CD8-positive, alpha-beta memory T cell (primary cell): Measurements from ENCODE around the gene DAZ1. TPM values are rescaled to one million over a fixed set of nuclear protein-coding genes. Genes with fewer than 3 reads are reported as not detected.
"Not testable (repeated sequence)": the region's sequence is repeated elsewhere in the genome, so short reads cannot be mapped to it uniquely, and the experiment has no call there.

ENCODE experiments used
- CTCF ChIA-PET: fragments of 350-600 bp; sonication (Branson Sonifier 250); formaldehyde crosslinking; loops from one replicate; lab custom pipeline; 2021; ENCODE audit warnings: antibody characterized with exemption; lab: Charles Lee
- POLR2A ChIA-PET: fragments of 350-600 bp; sonication (Branson Sonifier 250); formaldehyde crosslinking; loops from one replicate; lab custom pipeline; 2021; ENCODE audit warnings: antibody characterized with exemption; lab: Charles Lee
- DNase-seq, 5 donors: peaks; one replicate each; pipeline versions ENCODE4 v3.0.0 to v3.0.0-alpha.2; 2020 to 2022; ENCODE audit warnings: mixed read lengths in 1 of 5
- H3K27ac ChIP-seq: one replicate; pipeline ENCODE4 v1.7.0; 2013; ENCODE audit warnings: low read depth, mild to moderate bottlenecking, low read length, moderate library complexity
- H3K27me3 ChIP-seq: 2 replicates; pipeline ENCODE4 v1.7.0; 2013; ENCODE audit warnings: low read length, mild to moderate bottlenecking; ENCODE audit not compliant: insufficient read depth, poor library complexity, severe bottlenecking
- H3K36me3 ChIP-seq: 2 replicates; pipeline ENCODE4 v1.7.0; 2013; ENCODE audit warnings: mild to moderate bottlenecking, low read length, moderate library complexity; ENCODE audit not compliant: insufficient read depth
- H3K4me1 ChIP-seq: 2 replicates; pipeline ENCODE4 v1.7.0; 2013; ENCODE audit warnings: mild to moderate bottlenecking, low read length, moderate library complexity; ENCODE audit not compliant: insufficient read depth
- H3K4me3 ChIP-seq: 2 replicates; pipeline ENCODE4 v1.7.0; 2013; ENCODE audit warnings: mild to moderate bottlenecking, low read length
- H3K9me3 ChIP-seq: 2 replicates; pipeline ENCODE4 v1.7.0; 2013; ENCODE audit warnings: mild to moderate bottlenecking, low read length
- H3K27ac Mint-ChIP-seq, 8 donors: one replicate each; pipeline ENCODE4 v1.8.0; 2020 to 2021; ENCODE audit warnings: mixed read lengths in 8 of 8, mild to moderate bottlenecking in 6 of 8, inconsistent platforms in 3 of 8, moderate library complexity in 3 of 8
- H3K27me3 Mint-ChIP-seq, 2 donors: one replicate each; pipeline ENCODE4 v1.8.0; 2020 to 2021; ENCODE audit warnings: mixed read lengths in 2 of 2, mild to moderate bottlenecking in 1 of 2, moderate library complexity in 1 of 2
- H3K36me3 Mint-ChIP-seq, 3 donors: one replicate each; pipeline ENCODE4 v1.8.0; 2020 to 2021; ENCODE audit warnings: mixed read lengths in 3 of 3, inconsistent platforms in 1 of 3, mild to moderate bottlenecking in 1 of 3
- H3K4me1 Mint-ChIP-seq, 3 donors: one replicate each; pipeline ENCODE4 v1.8.0; 2020 to 2021; ENCODE audit warnings: mixed read lengths in 3 of 3, inconsistent platforms in 1 of 3, mild to moderate bottlenecking in 1 of 3
- H3K4me3 Mint-ChIP-seq, 7 donors: one replicate each; pipeline ENCODE4 v1.8.0; 2020 to 2021; ENCODE audit warnings: mixed read lengths in 7 of 7, mild to moderate bottlenecking in 6 of 7, moderate library complexity in 4 of 7, inconsistent platforms in 2 of 7
- H3K9me3 Mint-ChIP-seq, 5 donors: one replicate each; pipeline ENCODE4 v1.8.0; 2020 to 2022; ENCODE audit warnings: mixed read lengths in 5 of 5, mild to moderate bottlenecking in 3 of 5, moderate library complexity in 2 of 5, inconsistent platforms in 1 of 5
- polyA plus RNA-seq: library from polyadenylated mRNA; unstranded; fragments of 300-500 nt; fragmentation: Illumina TruSeq; gene quantifications from one replicate; pipeline ENCODE4 v1.2.3, GENCODE V29; 2021
- total RNA-seq, 2 experiments: library from RNA; stranded (reverse); gene quantifications; one replicate each; pipeline ENCODE4 v1.2.3, GENCODE V29; 2021

DAZ1 gene
- not detected for total RNA-seq
- polyA plus RNA-seq, result not detected

DNA sequence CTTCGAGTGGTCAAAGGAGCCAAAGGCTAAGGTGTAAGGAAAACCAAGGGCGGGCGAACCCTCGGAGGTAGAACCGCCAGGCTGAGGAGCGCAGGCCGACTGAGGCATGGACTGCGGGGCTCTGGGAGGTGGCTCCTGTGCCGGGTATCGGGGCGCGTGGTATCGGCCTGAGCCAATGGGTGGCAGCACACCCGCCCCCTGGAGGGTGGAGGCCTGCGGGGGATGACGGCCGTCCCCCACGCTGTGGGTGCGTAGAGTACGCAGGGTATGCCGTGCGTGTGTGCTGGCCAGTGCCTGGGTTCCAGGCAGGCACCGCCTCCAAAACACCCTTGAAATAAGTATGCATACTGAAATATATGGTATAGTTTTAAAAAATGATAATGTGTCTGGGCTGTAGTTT lies at the start of gene DAZ1:
TSS of gene DAZ1 (minus strand) at position 101 of the 400 bp plus-strand sequence. CDS start 208 bp downstream, outside the sequence.
- H3K9me3 Mint-ChIP-seq, H3K36me3 ChIP-seq, H3K27me3 ChIP-seq, H3K36me3 Mint-ChIP-seq, H3K27ac Mint-ChIP-seq, H3K4me3 ChIP-seq, H3K9me3 ChIP-seq, DNase-seq, H3K27me3 Mint-ChIP-seq, H3K4me1 Mint-ChIP-seq, CTCF ChIA-PET, H3K27ac ChIP-seq, POLR2A ChIA-PET, H3K4me1 ChIP-seq, H3K4me3 Mint-ChIP-seq: not testable (repeated sequence)

DNA sequence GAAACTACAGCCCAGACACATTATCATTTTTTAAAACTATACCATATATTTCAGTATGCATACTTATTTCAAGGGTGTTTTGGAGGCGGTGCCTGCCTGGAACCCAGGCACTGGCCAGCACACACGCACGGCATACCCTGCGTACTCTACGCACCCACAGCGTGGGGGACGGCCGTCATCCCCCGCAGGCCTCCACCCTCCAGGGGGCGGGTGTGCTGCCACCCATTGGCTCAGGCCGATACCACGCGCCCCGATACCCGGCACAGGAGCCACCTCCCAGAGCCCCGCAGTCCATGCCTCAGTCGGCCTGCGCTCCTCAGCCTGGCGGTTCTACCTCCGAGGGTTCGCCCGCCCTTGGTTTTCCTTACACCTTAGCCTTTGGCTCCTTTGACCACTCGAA lies 20.4 kb upstream of the DAZ1 start, which contains the start of gene DAZ2:
TSS of gene DAZ2 (plus strand) at position 301 of the 400 bp plus-strand sequence. CDS start 208 bp downstream, outside the sequence.
- H3K36me3 Mint-ChIP-seq, H3K36me3 ChIP-seq, H3K9me3 ChIP-seq, H3K4me1 Mint-ChIP-seq, H3K4me3 Mint-ChIP-seq, H3K27ac Mint-ChIP-seq, POLR2A ChIA-PET, H3K9me3 Mint-ChIP-seq, H3K4me3 ChIP-seq, H3K27ac ChIP-seq, DNase-seq, H3K27me3 ChIP-seq, H3K27me3 Mint-ChIP-seq, H3K4me1 ChIP-seq, CTCF ChIA-PET: not testable (repeated sequence)

- H3K4me3 Mint-ChIP-seq, H3K27ac ChIP-seq, H3K9me3 ChIP-seq, H3K9me3 Mint-ChIP-seq, H3K36me3 Mint-ChIP-seq, H3K4me1 ChIP-seq, CTCF ChIA-PET, H3K27me3 ChIP-seq, POLR2A ChIA-PET, DNase-seq, H3K4me3 ChIP-seq, H3K36me3 ChIP-seq, H3K4me1 Mint-ChIP-seq, H3K27ac Mint-ChIP-seq, H3K27me3 Mint-ChIP-seq: not testable (repeated sequence)
Observed at GRCh38 chrY:23210681-23211080, 11.9 kb upstream of the DAZ1 start.

DNA sequence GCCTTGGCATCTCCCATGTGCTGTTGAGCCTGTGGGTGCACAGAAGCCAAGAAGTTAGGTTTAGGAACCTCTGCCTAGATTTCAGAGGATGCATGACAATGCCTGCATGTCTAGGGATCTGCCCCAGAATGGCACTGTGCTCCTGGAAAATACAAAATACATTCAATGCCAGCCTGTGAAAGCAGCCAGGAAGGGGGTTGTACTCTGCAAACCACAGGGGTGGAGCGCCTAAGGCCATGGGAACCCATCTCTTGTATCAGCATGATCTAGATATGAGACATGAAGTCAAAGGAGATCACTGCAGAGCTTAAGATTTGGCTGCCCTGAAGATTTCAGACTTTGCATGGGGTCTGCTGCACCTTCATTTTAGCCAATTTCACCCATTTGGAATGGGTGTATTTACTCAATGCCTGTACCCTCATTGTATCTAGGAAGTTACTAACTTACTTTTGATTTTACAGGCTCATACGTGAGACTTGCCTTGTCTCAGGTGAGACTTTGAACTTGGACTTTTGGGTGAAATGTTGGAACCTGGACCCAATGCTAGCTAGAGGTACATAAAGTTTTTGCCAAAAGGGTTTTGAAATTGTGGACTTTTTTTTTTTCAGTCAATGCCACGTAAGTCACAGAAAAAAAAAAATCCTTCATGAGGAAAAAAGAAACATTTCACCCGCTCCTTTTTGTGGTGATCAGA lies 11.1 kb upstream of the DAZ1 start:
- H3K9me3 Mint-ChIP-seq, H3K4me1 ChIP-seq, H3K36me3 ChIP-seq, DNase-seq, H3K27ac Mint-ChIP-seq, H3K9me3 ChIP-seq, H3K4me1 Mint-ChIP-seq, H3K4me3 ChIP-seq, H3K4me3 Mint-ChIP-seq, H3K27me3 Mint-ChIP-seq, H3K36me3 Mint-ChIP-seq, CTCF ChIA-PET, POLR2A ChIA-PET, H3K27ac ChIP-seq, H3K27me3 ChIP-seq: not testable (repeated sequence)

DNA sequence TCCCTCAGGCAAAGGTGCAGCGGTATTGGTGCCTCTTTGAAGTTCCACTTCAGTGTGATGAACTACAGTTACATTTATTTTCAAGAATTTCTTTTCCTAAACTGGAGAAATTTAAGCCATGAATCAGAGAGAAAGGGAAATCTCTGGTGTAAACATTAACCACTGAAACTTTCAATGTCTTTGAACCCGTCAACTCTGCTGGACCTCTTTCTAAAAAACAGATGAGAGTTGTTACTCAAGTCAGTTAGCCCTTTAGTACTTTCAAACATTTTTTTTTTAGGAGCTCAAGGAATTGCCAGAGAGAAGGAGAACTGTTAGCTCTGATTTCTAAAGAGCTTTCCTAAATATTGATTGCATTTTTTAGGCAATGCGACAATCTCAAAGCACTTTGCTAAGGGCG lies 8.6 kb upstream of the DAZ1 start:
- H3K36me3 Mint-ChIP-seq, H3K4me3 ChIP-seq, CTCF ChIA-PET, H3K4me1 ChIP-seq, DNase-seq, H3K9me3 Mint-ChIP-seq, POLR2A ChIA-PET, H3K27ac ChIP-seq, H3K27me3 ChIP-seq, H3K36me3 ChIP-seq, H3K4me1 Mint-ChIP-seq, H3K9me3 ChIP-seq, H3K4me3 Mint-ChIP-seq, H3K27me3 Mint-ChIP-seq, H3K27ac Mint-ChIP-seq: not testable (repeated sequence)

Other genes starting within 250 kb of the DAZ1 start
- not detected for gene BPY2, start 214.7 kb downstream of the DAZ1 start, total RNA-seq
- not detected for gene BPY2, start 214.7 kb downstream of the DAZ1 start, polyA plus RNA-seq
- gene DAZ2, start 20.5 kb upstream of the DAZ1 start, total RNA-seq, result not detected
- not detected for gene DAZ2, start 20.5 kb upstream of the DAZ1 start, polyA plus RNA-seq